Endothelial cell of umbilical vein (primary cell): ENCODE measurements around the gene C1orf198.

Source experiments
- EZH2 ChIP-seq: IDR thresholded peaks from 2 replicates; pipeline ENCODE4 v1.6.1; 2012; ENCODE audit warnings: borderline replicate concordance, low read depth, mild to moderate bottlenecking, moderate library complexity, low read length, inconsistent platforms; ENCODE audit not compliant: severe bottlenecking
- FOS ChIP-seq: IDR thresholded peaks from 2 replicates; pipeline ENCODE4 v1.6.1; 2011; ENCODE audit warnings: mild to moderate bottlenecking, low read length, moderate library complexity, borderline replicate concordance; ENCODE audit not compliant: insufficient read depth
- GATA2 ChIP-seq: IDR thresholded peaks from 2 replicates; pipeline ENCODE4 v1.7.0; 2011; ENCODE audit warnings: low read depth, mild to moderate bottlenecking, moderate library complexity, mixed read lengths, low read length; ENCODE audit not compliant: insufficient read length, insufficient read depth
- JUN ChIP-seq: IDR thresholded peaks from 2 replicates; pipeline ENCODE4 v1.6.1; 2011; ENCODE audit warnings: borderline replicate concordance, low read depth; ENCODE audit not compliant: insufficient read length, insufficient read depth
- MYC ChIP-seq: IDR thresholded peaks from one replicate; pipeline ENCODE4 v1.6.1; 2011; ENCODE audit warnings: mild to moderate bottlenecking, low read depth, low read length
- POLR2A ChIP-seq: IDR thresholded peaks from 2 replicates; pipeline ENCODE4 v1.6.1; 2012; ENCODE audit warnings: low read depth, mild to moderate bottlenecking, control low read depth, low read length
- POLR2AphosphoS5 ChIP-seq: IDR thresholded peaks from 2 replicates; pipeline ENCODE4 v1.6.1; 2012; ENCODE audit warnings: low read depth, mild to moderate bottlenecking, control low read depth, low read length, moderate library complexity; ENCODE audit not compliant: insufficient read depth
- TF ChIP-seq, protein P1 (sequence below), 2 donors: IDR thresholded peaks; 1 replicate in 1 of 2; 2 replicates in 1 of 2; pipeline ENCODE4 v1.5.1; 2011; ENCODE audit warnings: low read length in 2 of 2, mild to moderate bottlenecking in 2 of 2, moderate library complexity in 2 of 2, control low read depth in 1 of 2, inconsistent platforms in 1 of 2, low read depth in 1 of 2; ENCODE audit not compliant: insufficient read depth in 1 of 2; ENCODE audit errors: extremely low read depth in 1 of 2
- TF ChIP-seq, protein P2 (sequence below): IDR thresholded peaks from 2 replicates; pipeline ENCODE4 v1.6.1; 2011; ENCODE audit not compliant: insufficient read depth, insufficient read length

DNA sequence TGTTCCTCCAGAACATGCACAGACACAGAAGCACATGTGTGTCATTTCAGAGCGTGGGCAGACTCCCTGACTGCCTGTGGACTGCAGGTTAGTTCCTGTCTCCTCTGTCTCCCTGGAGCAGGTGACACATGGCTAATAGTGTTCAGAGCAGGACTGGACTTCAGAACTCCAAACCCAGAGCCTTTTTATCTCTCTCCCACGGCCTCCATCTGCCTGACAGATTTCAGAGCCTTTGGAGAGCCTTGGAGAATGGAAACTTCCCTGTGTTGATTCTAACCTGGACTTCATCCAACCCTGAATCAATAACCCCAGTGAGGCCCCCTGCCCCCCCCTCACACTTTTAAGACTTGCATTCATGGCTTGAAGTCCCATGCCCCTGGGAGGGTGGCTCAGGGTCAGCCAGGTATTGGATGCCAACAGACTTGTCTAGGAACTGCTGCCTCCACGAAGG lies 44.4 kb downstream of the C1orf198 start:
- TF ChIP-seq, protein P1, sequence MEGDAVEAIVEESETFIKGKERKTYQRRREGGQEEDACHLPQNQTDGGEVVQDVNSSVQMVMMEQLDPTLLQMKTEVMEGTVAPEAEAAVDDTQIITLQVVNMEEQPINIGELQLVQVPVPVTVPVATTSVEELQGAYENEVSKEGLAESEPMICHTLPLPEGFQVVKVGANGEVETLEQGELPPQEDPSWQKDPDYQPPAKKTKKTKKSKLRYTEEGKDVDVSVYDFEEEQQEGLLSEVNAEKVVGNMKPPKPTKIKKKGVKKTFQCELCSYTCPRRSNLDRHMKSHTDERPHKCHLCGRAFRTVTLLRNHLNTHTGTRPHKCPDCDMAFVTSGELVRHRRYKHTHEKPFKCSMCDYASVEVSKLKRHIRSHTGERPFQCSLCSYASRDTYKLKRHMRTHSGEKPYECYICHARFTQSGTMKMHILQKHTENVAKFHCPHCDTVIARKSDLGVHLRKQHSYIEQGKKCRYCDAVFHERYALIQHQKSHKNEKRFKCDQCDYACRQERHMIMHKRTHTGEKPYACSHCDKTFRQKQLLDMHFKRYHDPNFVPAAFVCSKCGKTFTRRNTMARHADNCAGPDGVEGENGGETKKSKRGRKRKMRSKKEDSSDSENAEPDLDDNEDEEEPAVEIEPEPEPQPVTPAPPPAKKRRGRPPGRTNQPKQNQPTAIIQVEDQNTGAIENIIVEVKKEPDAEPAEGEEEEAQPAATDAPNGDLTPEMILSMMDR (IDR thresholded peaks at IDR 0.05; ENCODE audit: extremely low read depth in 1 of 2, insufficient read depth in 1 of 2, low read depth in 1 of 2, low read length in 2 of 2) = no peak
- TF ChIP-seq JUN = no peak
- TF ChIP-seq MYC = no peak
- TF ChIP-seq POLR2AphosphoS5 = no peak
- no peak for TF ChIP-seq POLR2A
- no peak for TF ChIP-seq GATA2
- TF ChIP-seq EZH2 = no peak
- TF ChIP-seq, protein P2, sequence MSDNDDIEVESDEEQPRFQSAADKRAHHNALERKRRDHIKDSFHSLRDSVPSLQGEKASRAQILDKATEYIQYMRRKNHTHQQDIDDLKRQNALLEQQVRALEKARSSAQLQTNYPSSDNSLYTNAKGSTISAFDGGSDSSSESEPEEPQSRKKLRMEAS = no peak
- no peak for TF ChIP-seq FOS
